Esophagus muscularis mucosa (tissue), 4 donors: ENCODE measurements around the gene RTP4. TPM values are rescaled to one million over a fixed set of nuclear protein-coding genes. Genes with fewer than 3 reads are reported as not detected.

Experiments used
- DNase-seq: peaks from one replicate; pipeline ENCODE4 v3.0.0-alpha.2; 2017; ENCODE audit errors: extremely low spot score
- H3K27ac ChIP-seq, 4 donors: fragments of 200-600 bp; sonication (generic); replicated peaks in 1 of 4; 1 replicate in 3 of 4; 2 replicates in 1 of 4; pipeline ENCODE4 v1.5.1; 2016 to 2019; ENCODE audit warnings: mild to moderate bottlenecking in 1 of 4
- H3K27me3 ChIP-seq, 4 donors: fragments of 200-600 bp; sonication (generic); one replicate each; pipeline versions ENCODE4 v1.5.1 to v1.6.0; 2016 to 2019
- H3K36me3 ChIP-seq, 4 donors: fragments of 200-600 bp; sonication (generic); one replicate each; pipeline ENCODE4 v1.5.1; 2016 to 2019
- H3K4me1 ChIP-seq, 4 donors: fragments of 200-600 bp; sonication (generic); one replicate each; pipeline ENCODE4 v1.5.1; 2016 to 2019
- H3K4me3 ChIP-seq, 4 donors: fragments of 200-600 bp; sonication (generic); 1 replicate in 2 of 4; 2 replicates in 2 of 4; pipeline ENCODE4 v1.5.1; 2016 to 2019; ENCODE audit warnings: mild to moderate bottlenecking in 4 of 4, moderate library complexity in 1 of 4
- H3K9me3 ChIP-seq, 4 donors: fragments of 200-600 bp; sonication (generic); 1 replicate in 3 of 4; 2 replicates in 1 of 4; pipeline ENCODE4 v1.5.1; 2016 to 2019
- CTCF ChIP-seq, 3 experiments: fragments of 200-600 bp in 2 of 3; fragments of 450-650 bp in 1 of 3; sonication (generic) in 2 of 3; IDR thresholded peaks; one replicate each; pipeline ENCODE4 v1.5.1; 2017 to 2019; ENCODE audit warnings: antibody characterized with exemption in 3 of 3, mild to moderate bottlenecking in 2 of 3, moderate library complexity in 1 of 3
- EP300 ChIP-seq: sonication (generic); formaldehyde crosslinking; IDR thresholded peaks from one replicate; pipeline ENCODE4 v1.6.1; 2017; ENCODE audit warnings: antibody characterized with exemption
- POLR2A ChIP-seq: fragments of 450-650 bp; IDR thresholded peaks from one replicate; pipeline ENCODE4 v1.6.1; 2017; ENCODE audit warnings: antibody characterized with exemption, moderate library complexity, mild to moderate bottlenecking, low read depth
- POLR2AphosphoS5 ChIP-seq, 2 donors: sonication (generic); formaldehyde crosslinking; IDR thresholded peaks; one replicate each; pipeline ENCODE4 v1.6.1; 2017; ENCODE audit warnings: antibody characterized with exemption in 2 of 2
- WGBS: methylation state at CpG from one replicate; pipeline ENCODE4 v1.1.5; 2018; 5-methylcytosine and 5-hydroxymethylcytosine counted together
- intact Hi-C: fragments of 100-400 bp; cut with DNase I; formaldehyde crosslinking; loops from one replicate; pipeline ENCODE4 v1.15.1; 2023
- total RNA-seq, 4 donors: library from RNA; depleted of rRNA; stranded (reverse); fragments of >200 nt; gene quantifications; one replicate each; pipeline versions ENCODE4 v1.1.0 to v1.2.1, GENCODE V29; 2016

Gene RTP4
- total RNA-seq, 4 donors from 2014 or later = 0.50 to 1.3 (median 0.77) TPM

- Histone ChIP-seq H3K9me3 (no peaks in the 10 kb centered on the region), H3K27ac (no peak overlapping the region), H3K36me3 (no peaks in the 10 kb centered on the region), H3K27me3 (no peaks in the 10 kb centered on the region), H3K4me1 (no peaks in the 10 kb centered on the region), H3K4me3 (no peak overlapping the region)
- DNase-seq = no peak
- intact Hi-C loops = no loop called here
- 25% methylated on average over 2 of the region's 2 CpGs for WGBS
- TF ChIP-seq CTCF (IDR thresholded peaks at IDR 0.05) (no peak), EP300 (no peak), POLR2A (no peak), POLR2AphosphoS5 (IDR thresholded peaks at IDR 0.05) (no peak)
These were observed 6.3 kb upstream of the RTP4 start for GRCh38 chr3:187361835-187362234.

- Histone ChIP-seq H3K4me3 (peak overlapping the region; percentile 52 to 67 (median 59)), H3K36me3 (peaks cover 0 to 17% (median 11%) of the 10 kb centered on the region in 4 donors), H3K4me1 (peaks cover 11 to 23% (median 20%) of the 10 kb centered on the region in 4 donors), H3K27ac (peak overlapping the region; percentile 79 to 86 (median 80)), H3K9me3 (no peaks in the 10 kb centered on the region), H3K27me3 (no peaks in the 10 kb centered on the region)
- TF ChIP-seq POLR2AphosphoS5 (IDR thresholded peaks at IDR 0.05) = no peak
- TF ChIP-seq EP300 = no peak
- TF ChIP-seq POLR2A = no peak
- no peak for TF ChIP-seq CTCF (IDR thresholded peaks at IDR 0.05)
- 86% methylated on average over 17 of the region's 29 CpGs for WGBS
- intact Hi-C loops = no loop called here
- no peak for DNase-seq
These were observed 553 bp upstream of the RTP4 start for GRCh38 chr3:187367561-187368103.

- H3K27me3 ChIP-seq = no peaks in the 10 kb centered on the region
- no peak for DNase-seq
- intact Hi-C loops = no loop called here
- H3K27ac ChIP-seq = peak overlapping the region; percentile 79 to 86 (median 80)
- peaks cover 0 to 17% (median 11%) of the 10 kb centered on the region in 4 donors for H3K36me3 ChIP-seq
- no peaks in the 10 kb centered on the region for H3K9me3 ChIP-seq
- TF ChIP-seq CTCF (IDR thresholded peaks at IDR 0.05) = no peak
- no peak for TF ChIP-seq EP300
- H3K4me1 ChIP-seq = peaks cover 11 to 23% (median 20%) of the 10 kb centered on the region in 4 donors
- peak overlapping the region; percentile 52 to 67 (median 59) for H3K4me3 ChIP-seq
- WGBS = 59% methylated on average over 1 of the region's 1 CpG
These were observed 883 bp downstream of the RTP4 start for GRCh38 chr3:187369089-187369447.

- peaks cover 0 to 17% (median 11%) of the 10 kb centered on the region in 4 donors for H3K36me3 ChIP-seq
- intact Hi-C loops = no loop called here
- TF ChIP-seq POLR2A (no peak), CTCF (IDR thresholded peaks at IDR 0.05) (no peak), EP300 (no peak), POLR2AphosphoS5 (IDR thresholded peaks at IDR 0.05) (no peak)
- H3K27ac ChIP-seq = no peak overlapping the region
- H3K4me1 ChIP-seq = peaks cover 11 to 23% (median 20%) of the 10 kb centered on the region in 4 donors
- H3K9me3 ChIP-seq = no peaks in the 10 kb centered on the region
- WGBS = 91% methylated on average over 3 of the region's 3 CpGs
- H3K4me3 ChIP-seq = peak overlapping the region in 1 of 4 donors; percentile 62
- H3K27me3 ChIP-seq = no peaks in the 10 kb centered on the region
- DNase-seq = no peak
These were observed 1.9 kb downstream of the RTP4 start for GRCh38 chr3:187370051-187370450.

GRCh38 chr3:187375581-187375980 is 7.4 kb downstream of the RTP4 start:
- Histone ChIP-seq H3K4me1 (no peaks in the 10 kb centered on the region), H3K4me3 (no peak overlapping the region), H3K36me3 (peaks cover 0 to 17% (median 11%) of the 10 kb centered on the region in 4 donors), H3K27ac (no peak overlapping the region), H3K9me3 (no peaks in the 10 kb centered on the region), H3K27me3 (no peaks in the 10 kb centered on the region)
- no peak for DNase-seq
- 80% methylated on average over 5 of the region's 5 CpGs for WGBS
- intact Hi-C loops = no loop called here
- TF ChIP-seq EP300 (no peak), POLR2AphosphoS5 (IDR thresholded peaks at IDR 0.05) (no peak), CTCF (IDR thresholded peaks at IDR 0.05) (no peak), POLR2A (no peak)
